Osteoblast (primary cell): ENCODE measurements around the gene TPPP. TPM values are rescaled to one million over a fixed set of nuclear protein-coding genes. Genes with fewer than 3 reads are reported as not detected.
"Not testable (repeated sequence)": the region's sequence is repeated elsewhere in the genome, so short reads cannot be mapped to it uniquely, and the experiment has no call there.

Experiments used
- DNase-seq: peaks from one replicate; pipeline ENCODE4 v3.0.0; 2011; ENCODE audit warnings: low spot score, mixed read lengths; ENCODE audit not compliant: insufficient read length; ENCODE audit errors: missing footprints
- H2AFZ ChIP-seq: 2 replicates; pipeline ENCODE4 v1.6.0; 2011; ENCODE audit warnings: mild to moderate bottlenecking, low read length
- H3K27ac ChIP-seq: 2 replicates; pipeline ENCODE4 v1.5.1; 2011; ENCODE audit warnings: mild to moderate bottlenecking, low read depth, low read length, moderate library complexity
- H3K27me3 ChIP-seq: 2 replicates; pipeline ENCODE4 v1.6.0; 2012; ENCODE audit warnings: mild to moderate bottlenecking, control low read depth, inconsistent platforms, low read length, moderate library complexity; ENCODE audit not compliant: insufficient read depth
- H3K36me3 ChIP-seq: 2 replicates; pipeline ENCODE4 v1.5.1; 2011; ENCODE audit warnings: mild to moderate bottlenecking, low read length, control low read depth, moderate library complexity; ENCODE audit not compliant: insufficient read depth
- H3K4me1 ChIP-seq: 2 replicates; pipeline ENCODE4 v1.5.1; 2011; ENCODE audit warnings: mild to moderate bottlenecking, low read length, control low read depth, moderate library complexity; ENCODE audit not compliant: insufficient read depth
- H3K4me2 ChIP-seq: 2 replicates; pipeline ENCODE4 v1.6.0; 2011; ENCODE audit warnings: mild to moderate bottlenecking, low read length; ENCODE audit not compliant: insufficient read depth
- H3K4me3 ChIP-seq: fragments of 200-600 bp; sonication (generic); 3 replicates; pipeline ENCODE4 v1.5.1; 2012; ENCODE audit warnings: mild to moderate bottlenecking, low read length, inconsistent platforms; ENCODE audit not compliant: insufficient read depth
- H3K79me2 ChIP-seq: 2 replicates; pipeline ENCODE4 v1.6.0; 2012; ENCODE audit warnings: mild to moderate bottlenecking, low read length, control low read depth, inconsistent platforms; ENCODE audit not compliant: insufficient read depth
- H3K9me3 ChIP-seq: 2 replicates; pipeline ENCODE4 v1.5.1; 2011; ENCODE audit warnings: low read depth, low read length, control low read depth
- H4K20me1 ChIP-seq: 2 replicates; pipeline ENCODE4 v1.6.0; 2012; ENCODE audit warnings: mild to moderate bottlenecking, low read length, control low read depth; ENCODE audit not compliant: insufficient read depth
- total RNA-seq: library from RNA; depleted of rRNA; stranded (reverse); fragments of >200 nt; gene quantifications from 2 replicates; pipeline ENCODE4 v1.2.3, GENCODE V29; 2012
- TF ChIP-seq, protein P1 (sequence below): IDR thresholded peaks from 2 replicates; pipeline ENCODE4 v1.5.1; 2011; ENCODE audit warnings: mild to moderate bottlenecking, low read depth, low read length, moderate library complexity; ENCODE audit errors: extremely low read depth

Gene TPPP
- total RNA-seq, 1 donor, result not detected

DNA sequence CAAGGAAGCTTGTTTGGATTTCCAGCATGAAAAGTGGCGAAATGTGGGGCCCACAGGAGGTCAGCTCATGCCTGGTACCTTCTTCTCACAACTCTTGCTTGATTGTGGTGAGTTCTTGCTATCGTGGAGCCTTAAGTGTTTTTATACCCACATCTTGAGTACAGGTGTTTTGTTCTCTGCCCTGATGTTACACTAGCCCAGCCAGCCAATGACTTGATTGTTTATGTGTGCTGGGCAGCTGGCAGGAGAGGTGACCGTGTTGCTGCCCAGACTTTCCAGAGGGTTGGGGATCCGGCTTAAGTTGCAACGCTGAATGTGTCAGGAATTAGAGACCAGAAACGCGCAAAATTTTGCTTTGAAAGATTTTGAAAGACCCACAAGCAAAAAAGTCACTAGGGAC is 24.0 kb upstream of the TPPP start:
- Histone ChIP-seq H4K20me1 (no peaks in the 10 kb centered on the region), H3K4me2 (no peak overlapping the region), H3K4me3 (no peak overlapping the region), H3K27ac (no peak overlapping the region), H2AFZ (no peak overlapping the region), H3K36me3 (no peaks in the 10 kb centered on the region), H3K4me1 (no peaks in the 10 kb centered on the region), H3K79me2 (no peaks in the 10 kb centered on the region), H3K9me3 (no peaks in the 10 kb centered on the region), H3K27me3 (peaks cover 2% of the 10 kb centered on the region)
- TF ChIP-seq, protein P1, sequence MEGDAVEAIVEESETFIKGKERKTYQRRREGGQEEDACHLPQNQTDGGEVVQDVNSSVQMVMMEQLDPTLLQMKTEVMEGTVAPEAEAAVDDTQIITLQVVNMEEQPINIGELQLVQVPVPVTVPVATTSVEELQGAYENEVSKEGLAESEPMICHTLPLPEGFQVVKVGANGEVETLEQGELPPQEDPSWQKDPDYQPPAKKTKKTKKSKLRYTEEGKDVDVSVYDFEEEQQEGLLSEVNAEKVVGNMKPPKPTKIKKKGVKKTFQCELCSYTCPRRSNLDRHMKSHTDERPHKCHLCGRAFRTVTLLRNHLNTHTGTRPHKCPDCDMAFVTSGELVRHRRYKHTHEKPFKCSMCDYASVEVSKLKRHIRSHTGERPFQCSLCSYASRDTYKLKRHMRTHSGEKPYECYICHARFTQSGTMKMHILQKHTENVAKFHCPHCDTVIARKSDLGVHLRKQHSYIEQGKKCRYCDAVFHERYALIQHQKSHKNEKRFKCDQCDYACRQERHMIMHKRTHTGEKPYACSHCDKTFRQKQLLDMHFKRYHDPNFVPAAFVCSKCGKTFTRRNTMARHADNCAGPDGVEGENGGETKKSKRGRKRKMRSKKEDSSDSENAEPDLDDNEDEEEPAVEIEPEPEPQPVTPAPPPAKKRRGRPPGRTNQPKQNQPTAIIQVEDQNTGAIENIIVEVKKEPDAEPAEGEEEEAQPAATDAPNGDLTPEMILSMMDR, result no peak
- no peak for DNase-seq

DNA sequence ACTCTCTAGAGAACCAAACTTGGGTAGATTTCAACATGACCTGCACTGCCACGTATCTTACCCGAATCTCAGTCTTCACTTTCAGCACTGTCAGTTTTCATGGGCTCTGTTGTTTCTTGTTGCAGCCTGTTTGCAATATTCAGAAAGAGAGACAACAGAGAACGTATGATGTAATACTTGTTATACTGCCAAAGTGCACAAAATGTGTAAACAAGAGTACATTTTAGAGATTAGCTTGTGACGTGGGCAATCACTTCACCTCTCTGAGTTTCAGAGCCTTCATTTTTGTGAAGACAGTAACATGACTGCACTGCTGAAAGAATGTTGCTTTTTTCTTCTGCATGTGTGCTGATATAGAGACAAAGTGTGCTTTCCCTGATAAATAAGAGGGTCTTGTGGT is 23.6 kb upstream of the TPPP start:
- H3K4me2 ChIP-seq, H3K27ac ChIP-seq, H3K4me1 ChIP-seq, DNase-seq, H4K20me1 ChIP-seq, H3K79me2 ChIP-seq, H3K27me3 ChIP-seq, H3K4me3 ChIP-seq, H3K36me3 ChIP-seq, H2AFZ ChIP-seq, H3K9me3 ChIP-seq: not testable (repeated sequence)

DNA sequence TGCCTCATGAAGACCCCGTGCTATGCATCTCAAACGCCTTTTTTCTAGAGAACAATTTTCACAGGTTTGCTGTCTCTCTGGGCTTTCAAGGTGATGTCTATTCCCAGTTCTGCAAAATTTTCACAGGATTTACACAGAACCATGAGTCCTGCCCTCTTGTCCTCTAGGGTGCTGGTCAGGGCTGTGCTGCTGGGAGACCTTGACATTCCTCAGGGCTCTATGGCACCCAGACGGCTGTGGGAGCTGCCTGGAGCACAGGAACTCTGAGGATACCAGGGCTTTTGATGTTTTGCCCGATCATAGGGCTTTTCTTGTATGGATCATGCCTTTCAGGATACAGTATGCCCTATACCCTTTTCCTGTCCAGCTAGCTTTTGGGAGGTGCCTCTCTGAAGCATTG is 22.5 kb upstream of the TPPP start:
- not testable (repeated sequence) for H2AFZ ChIP-seq, DNase-seq

DNA sequence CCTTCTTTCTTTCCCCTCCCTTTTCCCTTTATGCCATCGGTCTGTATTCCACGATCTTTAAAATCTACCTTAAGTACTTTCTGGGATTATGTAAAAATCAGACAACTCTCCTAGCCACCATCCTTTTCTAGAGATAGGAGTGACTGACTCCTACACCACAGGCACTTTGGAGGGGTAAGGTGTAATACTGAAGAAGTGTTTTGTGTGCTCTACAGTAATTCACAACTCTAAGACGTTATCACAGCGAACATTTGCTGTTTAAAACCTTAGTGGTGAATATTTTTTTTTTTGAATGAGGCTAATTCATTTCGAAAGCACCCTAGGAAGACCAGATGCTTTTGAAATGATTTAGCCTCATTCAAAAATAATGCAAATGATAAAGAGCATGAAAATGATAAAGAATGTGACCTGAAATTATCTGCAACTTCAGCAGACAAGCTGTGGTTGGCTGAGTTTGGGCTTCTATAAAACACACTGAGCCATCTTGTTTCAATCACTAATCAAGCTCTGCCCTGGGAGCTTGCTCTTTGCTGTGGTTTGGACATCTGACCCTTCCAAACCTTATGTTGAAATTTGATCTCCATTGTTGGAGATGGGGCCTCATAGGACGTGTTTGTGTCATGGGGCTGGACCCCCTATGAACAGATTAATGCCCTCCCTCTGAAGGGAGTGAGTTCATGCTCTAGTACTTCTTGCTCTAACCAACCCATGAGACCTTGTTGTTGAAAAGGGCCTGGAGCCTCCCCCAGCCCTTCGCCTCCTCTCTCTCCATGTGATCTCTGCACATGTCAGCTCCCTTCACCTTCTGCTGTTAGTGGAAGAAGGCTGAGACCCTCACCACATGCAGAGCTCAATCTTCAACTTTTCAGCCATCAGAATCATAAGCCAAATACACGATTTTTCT is 21.3 kb upstream of the TPPP start:
- not testable (repeated sequence) for H3K4me2 ChIP-seq, H3K4me1 ChIP-seq, H4K20me1 ChIP-seq, H3K9me3 ChIP-seq, H3K27me3 ChIP-seq, H3K36me3 ChIP-seq, H2AFZ ChIP-seq, H3K4me3 ChIP-seq, DNase-seq, H3K79me2 ChIP-seq, H3K27ac ChIP-seq

More for the DNA sequence above, 22.5 kb upstream of the TPPP start:
- H3K9me3 ChIP-seq, H3K4me2 ChIP-seq, H3K4me3 ChIP-seq, H3K27ac ChIP-seq, H3K4me1 ChIP-seq, H3K36me3 ChIP-seq, H3K79me2 ChIP-seq, H3K27me3 ChIP-seq, H4K20me1 ChIP-seq: not testable (repeated sequence)

DNA sequence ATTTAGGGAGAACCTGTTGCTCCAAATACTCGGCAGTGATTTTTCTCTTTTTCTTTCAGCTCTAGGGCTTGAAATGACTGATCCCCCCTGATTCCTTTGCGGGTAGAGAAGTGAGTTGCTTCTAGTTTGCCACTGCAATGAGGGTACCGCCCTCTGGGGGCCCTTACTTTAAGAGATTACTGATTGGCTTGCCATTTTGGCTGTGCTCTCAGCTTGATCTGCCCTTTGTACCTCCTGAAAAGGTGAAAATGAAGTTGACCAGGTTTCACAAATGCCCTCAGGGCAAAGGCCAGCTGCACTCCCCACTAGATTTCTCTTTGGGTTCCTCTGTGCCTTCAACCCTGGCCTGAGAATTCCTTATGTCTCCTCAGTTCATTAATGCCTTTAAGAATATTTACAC is 20.5 kb upstream of the TPPP start:
- H3K4me2 ChIP-seq, DNase-seq, H3K27ac ChIP-seq, H3K9me3 ChIP-seq, H3K4me3 ChIP-seq, H3K36me3 ChIP-seq, H3K27me3 ChIP-seq, H3K79me2 ChIP-seq, H3K4me1 ChIP-seq, H4K20me1 ChIP-seq, H2AFZ ChIP-seq: not testable (repeated sequence)

DNA sequence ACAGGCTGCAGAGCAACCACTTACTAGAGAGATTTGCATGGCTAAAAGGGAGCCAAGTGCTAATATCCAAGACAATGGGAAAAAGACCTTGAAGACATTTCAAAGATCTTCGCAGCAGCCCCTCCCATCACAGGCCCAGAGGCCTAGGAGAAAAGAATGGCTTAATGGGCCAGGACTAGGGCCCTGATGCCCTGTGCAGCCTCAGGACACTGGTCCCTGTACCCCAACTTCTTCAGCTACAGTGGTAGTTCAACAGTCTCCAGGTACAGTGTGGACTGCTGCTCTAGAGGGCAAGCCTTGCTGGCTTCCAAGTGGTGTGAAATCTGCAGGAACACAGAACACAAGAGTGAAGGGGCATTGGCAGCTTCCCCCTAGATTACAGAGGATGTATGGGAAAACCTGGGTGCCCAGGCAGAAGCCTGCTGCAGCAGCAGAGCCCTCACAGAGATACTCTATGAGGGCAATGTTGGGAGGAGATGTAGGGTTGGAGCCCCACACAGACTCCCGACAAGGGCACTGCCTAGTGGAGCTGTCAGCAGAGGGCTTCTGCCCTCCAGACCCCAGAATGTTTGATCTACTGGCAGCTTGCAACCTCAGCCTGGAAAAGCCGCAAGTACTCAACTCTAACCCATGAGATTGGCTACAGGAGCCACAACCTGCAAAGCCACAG is 15.8 kb upstream of the TPPP start:
- H4K20me1 ChIP-seq, H3K9me3 ChIP-seq, H2AFZ ChIP-seq, H3K27ac ChIP-seq, H3K4me1 ChIP-seq, H3K36me3 ChIP-seq, H3K79me2 ChIP-seq, H3K4me3 ChIP-seq, DNase-seq, H3K4me2 ChIP-seq, H3K27me3 ChIP-seq: not testable (repeated sequence)

DNA sequence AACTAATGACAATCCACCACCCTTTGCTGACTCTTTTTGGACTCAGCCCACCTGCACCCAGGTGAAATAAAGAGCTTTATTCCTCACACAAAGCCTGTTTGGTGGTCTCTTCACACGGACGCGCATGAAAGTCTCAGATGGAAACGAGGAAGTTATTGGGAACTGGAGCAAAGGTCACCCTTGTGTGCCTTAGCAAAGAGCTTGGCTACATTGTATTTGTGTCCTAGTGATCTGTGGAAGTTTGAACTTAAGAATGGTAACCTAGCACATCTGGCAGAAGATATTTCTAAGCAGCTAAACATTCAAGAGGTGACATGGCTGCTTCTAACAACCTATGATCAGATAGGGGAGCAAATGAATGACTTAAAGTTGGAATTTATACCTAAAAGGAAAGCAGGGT is 15.2 kb upstream of the TPPP start:
- not testable (repeated sequence) for H3K27me3 ChIP-seq, DNase-seq, H3K27ac ChIP-seq, H3K4me2 ChIP-seq, H2AFZ ChIP-seq, H3K79me2 ChIP-seq, H3K9me3 ChIP-seq, H4K20me1 ChIP-seq, H3K4me3 ChIP-seq, H3K4me1 ChIP-seq, H3K36me3 ChIP-seq

DNA sequence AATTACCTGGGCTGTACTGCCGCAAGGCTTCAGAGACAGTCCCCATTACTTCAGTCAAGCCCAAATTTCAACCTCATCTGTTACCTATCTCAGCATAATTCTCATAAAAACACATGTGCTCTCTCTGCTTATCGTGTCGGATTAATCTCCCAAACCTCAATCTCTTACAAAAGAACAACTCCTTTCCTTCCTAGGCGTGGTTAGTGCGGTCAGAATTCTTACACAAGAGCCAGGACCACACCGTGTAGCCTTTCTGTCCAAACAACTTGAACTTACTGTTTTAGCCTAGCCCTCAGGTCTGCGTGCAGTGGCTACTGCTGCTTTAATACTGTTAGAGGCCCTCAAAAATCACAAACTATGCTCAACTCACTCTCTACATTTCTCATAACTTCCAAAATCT is 13.0 kb upstream of the TPPP start:
- not testable (repeated sequence) for H3K4me1 ChIP-seq

More for the DNA sequence above, 13.0 kb upstream of the TPPP start:
- peaks cover 10% of the 10 kb centered on the region for H3K27me3 ChIP-seq
- H3K4me3 ChIP-seq, H2AFZ ChIP-seq, DNase-seq, H3K27ac ChIP-seq, H3K79me2 ChIP-seq, H3K36me3 ChIP-seq, H3K4me2 ChIP-seq, H4K20me1 ChIP-seq, H3K9me3 ChIP-seq: not testable (repeated sequence)
